AML-193 (cell line): ENCODE data around the gene P2RX6.
A peak's percentile ranks its signal among the peaks of the same experiment; 100 is the strongest.

ENCODE experiments used
- DNase-seq, 2 experiments: peaks; one replicate each; lab custom pipeline; 2025; lab: John Stamatoyannopoulos, UW

Gene P2RX6

GRCh38 chr22:21012446-21013407 lies 2.2 kb upstream of the P2RX6 start:
- DNase-seq: no peak

GRCh38 chr22:21013657-21014201 lies 1.2 kb upstream of the P2RX6 start:
- no peak for DNase-seq

- peak in 1 of 2 experiments; percentile 1 for DNase-seq
Observed at GRCh38 chr22:21014202-21014725, 701 bp upstream of the P2RX6 start.

GRCh38 chr22:21015466-21016006 lies 571 bp downstream of the P2RX6 start:
- no peak for DNase-seq

- DNase-seq: no peak
Observed at GRCh38 chr22:21016644-21017420, 1.9 kb downstream of the P2RX6 start.

- no peak for DNase-seq
Observed at GRCh38 chr22:21018314-21018713, 3.3 kb downstream of the P2RX6 start.

GRCh38 chr22:21020802-21021429 lies 6.0 kb downstream of the P2RX6 start:
- DNase-seq: peak; percentile 11 to 19

GRCh38 chr22:21022507-21022906 lies 7.5 kb downstream of the P2RX6 start:
- DNase-seq: no peak

- no peak for DNase-seq
Observed at GRCh38 chr22:21022955-21023614, 8.1 kb downstream of the P2RX6 start.

GRCh38 chr22:21025266-21025665 lies 10.3 kb downstream of the P2RX6 start:
- DNase-seq: no peak

GRCh38 chr22:21025763-21026755 lies 11.1 kb downstream of the P2RX6 start:
- DNase-seq: no peak

- no peak for DNase-seq
Observed at GRCh38 chr22:21026783-21027692, 12.1 kb downstream of the P2RX6 start.

- DNase-seq: no peak
Observed at GRCh38 chr22:21028277-21029251, 13.6 kb downstream of the P2RX6 start.

GRCh38 chr22:21029486-21030025 lies 14.6 kb downstream of the P2RX6 start:
- no peak for DNase-seq

- DNase-seq: no peak
Observed at GRCh38 chr22:21030032-21030431, 15.1 kb downstream of the P2RX6 start.

GRCh38 chr22:21030621-21031544 lies 15.9 kb downstream of the P2RX6 start:
- DNase-seq: no peak
